NCI-H2029 treated with DMSO at 0.1 percent for 48 hours (cell line): ENCODE results near the gene RPL3.

Experiments used
- DNase-seq: peaks from one replicate; lab custom pipeline; 2025; lab: John Stamatoyannopoulos, UW

The RPL3 gene

DNA sequence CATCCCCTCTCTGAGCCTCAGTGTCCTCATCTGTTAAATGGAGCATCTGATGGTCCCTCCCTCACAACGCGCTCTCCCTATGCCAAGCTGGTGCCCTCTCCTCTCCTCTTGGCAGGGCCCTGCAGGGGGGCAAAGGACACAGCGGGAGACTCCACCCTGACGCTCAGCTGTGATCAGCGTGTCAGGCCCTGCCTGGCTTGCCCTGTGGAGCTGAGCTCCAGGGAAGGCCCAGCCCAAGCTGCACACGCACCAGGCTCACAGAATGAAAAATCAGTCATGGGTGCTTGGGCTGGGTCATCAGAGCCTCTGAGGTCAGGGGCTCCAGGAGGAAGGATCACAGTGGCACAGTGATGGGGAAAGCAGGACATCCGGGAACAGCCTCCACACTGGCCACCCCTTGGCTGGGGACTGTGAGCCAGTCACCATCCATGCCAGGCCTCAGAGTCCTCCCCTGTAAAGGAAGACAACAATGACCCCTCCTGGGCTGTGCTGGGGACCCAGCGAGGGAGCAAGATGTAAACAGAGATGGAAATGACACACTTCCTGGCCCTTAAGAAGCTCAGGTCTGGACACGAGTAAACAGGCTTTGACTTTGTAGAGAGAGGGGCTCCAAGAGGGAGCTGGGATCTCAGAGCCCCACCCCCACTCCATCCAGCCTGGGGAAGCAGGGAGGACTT, 36.6 kb downstream of the RPL3 start:
- no peak for DNase-seq

DNA sequence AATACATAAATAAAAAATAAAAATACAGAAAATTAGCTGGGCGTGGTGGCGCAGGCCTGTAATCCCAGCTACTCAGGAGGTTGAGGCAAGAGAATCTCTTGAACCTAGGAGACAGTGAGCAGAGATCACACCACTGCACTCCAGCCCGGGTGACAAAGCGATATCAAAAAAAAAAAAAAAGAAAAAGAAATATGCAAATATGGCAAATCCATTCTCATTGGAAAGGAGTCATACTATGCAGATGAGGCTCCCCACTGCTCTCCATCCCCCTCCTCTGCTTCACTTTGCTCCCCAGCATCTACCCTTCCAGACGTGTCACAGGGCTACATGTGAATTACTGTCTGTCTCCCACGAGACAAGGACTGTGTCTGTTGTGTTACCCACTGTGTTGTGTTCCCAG, 38.3 kb downstream of the RPL3 start:
- DNase-seq, result no peak

DNA sequence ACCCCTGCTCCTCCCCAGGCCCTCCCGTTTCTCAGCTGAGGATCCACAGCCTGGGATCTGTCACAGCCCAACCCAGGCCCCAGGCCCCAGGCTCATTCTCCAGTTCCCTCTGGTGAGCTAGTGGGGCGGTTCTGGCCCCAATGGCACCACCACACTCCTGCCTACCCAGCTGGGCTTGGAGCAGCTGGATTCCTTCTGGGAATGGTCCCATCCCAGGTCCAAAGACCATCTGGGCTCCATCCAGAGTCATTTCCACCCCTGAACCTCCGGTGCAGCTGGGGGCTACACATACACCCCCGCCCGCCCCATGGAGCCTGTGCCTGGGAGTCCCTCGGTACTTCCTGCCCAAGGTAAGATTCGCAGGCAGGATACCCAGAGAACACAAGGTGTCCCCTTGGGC, 39.2 kb downstream of the RPL3 start:
- DNase-seq, result no peak

DNA sequence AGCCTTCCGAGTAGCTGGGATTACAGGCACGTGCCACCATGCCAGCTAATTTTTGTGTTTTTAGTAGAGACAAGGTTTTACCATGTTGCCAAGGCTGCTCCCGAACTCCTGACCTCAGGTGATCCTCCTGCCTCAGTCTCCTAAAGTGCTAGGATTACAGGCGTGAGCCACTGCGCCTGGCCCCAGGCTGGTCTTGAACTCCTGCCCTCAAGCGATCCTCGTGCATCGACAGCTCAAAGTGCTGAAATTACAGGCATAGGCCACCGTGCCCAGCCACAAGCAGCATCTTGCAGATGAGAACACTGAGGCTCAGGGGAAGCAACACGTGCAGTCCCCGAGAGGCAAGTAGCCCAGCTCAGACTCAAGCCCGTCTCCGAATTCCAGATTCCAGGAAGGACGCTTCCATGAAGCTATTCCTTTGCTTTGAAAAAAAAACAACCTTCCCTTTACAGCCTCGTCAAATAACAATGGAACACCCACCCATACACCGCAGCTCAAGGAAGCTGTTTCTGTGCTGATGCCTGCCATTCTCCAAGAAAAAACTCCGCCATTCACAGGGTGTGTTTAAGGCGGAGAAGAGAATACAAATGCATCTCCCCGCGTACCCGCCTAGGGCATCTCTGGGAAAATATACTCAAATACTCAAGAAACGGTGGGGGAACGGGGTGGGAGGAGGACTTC, 40.1 kb downstream of the RPL3 start:
- DNase-seq, result no peak

DNA sequence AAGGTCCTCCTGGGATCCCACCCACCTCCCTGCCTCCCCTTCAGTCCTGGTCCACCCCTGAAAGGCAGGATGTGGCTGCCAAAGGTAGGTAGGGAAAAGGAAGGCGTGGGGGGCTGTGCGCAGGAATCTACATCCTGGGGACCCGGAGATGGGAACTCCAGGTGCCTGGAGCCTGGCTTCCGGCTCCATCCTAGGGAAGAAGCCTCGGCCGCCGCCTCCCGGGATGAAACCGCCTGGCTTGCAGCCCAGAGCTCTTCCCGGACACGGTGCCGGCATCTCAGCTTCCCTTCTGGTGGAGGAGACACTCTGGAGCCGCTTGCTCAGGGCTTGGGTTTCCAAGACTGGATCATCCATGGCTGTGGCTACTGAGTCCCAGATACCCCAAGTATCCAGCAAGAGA, 41.4 kb downstream of the RPL3 start:
- DNase-seq, result peak; percentile 30

DNA sequence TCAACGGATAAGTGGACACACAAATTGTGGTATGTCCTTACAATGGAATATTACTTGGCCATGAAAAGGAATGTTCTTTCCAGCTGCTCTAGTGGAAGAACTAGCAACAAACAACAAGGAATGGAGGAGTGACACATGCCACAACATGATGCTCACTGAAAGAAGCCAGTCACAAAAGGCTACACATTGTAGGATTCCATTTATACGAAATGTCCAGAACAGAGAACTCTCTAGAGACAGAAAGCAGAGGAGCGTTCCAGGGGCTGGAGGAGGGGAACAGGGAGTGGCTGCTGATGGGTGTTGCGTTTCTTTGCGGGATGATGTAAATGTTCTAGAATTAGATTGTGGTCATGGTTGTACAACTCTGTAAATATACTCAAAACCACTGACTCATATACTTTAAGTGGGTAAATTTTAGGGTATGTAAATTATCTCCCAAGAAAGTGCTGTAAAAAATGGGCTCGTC, 42.2 kb downstream of the RPL3 start:
- DNase-seq, result peak; percentile 8

DNA sequence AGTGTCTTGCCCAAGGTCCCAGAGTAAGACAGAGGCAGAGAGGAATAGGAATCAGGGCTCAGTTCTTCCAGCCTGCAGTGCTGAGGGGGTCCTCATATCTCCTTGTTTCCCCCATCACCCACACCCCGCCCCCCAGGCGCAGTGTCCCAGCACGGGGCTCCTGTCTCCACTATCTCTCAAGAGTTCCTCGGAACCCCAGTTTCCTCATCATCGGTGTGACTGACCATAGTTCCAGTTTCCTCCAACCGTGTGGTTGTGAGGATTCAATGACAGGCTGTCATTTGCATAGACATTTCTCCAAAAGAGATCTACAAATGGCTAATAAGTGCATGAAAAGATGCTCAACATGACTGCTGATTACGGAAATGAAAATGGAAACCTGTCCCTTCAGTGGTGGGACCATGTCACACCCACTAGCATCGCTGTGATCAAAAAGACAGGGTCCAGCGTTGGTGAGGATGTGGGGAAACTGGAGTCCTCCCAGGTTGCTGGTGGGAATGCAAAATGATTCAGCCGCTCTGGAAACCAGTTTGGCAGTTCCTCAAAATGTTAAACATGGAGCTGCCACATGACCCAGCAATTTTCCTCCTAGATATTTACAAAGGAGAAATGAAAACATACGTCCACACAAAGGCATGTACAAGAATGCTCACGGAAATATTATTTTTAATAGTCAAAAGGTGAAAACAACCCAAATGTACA, 42.8 kb downstream of the RPL3 start:
- no peak for DNase-seq

DNA sequence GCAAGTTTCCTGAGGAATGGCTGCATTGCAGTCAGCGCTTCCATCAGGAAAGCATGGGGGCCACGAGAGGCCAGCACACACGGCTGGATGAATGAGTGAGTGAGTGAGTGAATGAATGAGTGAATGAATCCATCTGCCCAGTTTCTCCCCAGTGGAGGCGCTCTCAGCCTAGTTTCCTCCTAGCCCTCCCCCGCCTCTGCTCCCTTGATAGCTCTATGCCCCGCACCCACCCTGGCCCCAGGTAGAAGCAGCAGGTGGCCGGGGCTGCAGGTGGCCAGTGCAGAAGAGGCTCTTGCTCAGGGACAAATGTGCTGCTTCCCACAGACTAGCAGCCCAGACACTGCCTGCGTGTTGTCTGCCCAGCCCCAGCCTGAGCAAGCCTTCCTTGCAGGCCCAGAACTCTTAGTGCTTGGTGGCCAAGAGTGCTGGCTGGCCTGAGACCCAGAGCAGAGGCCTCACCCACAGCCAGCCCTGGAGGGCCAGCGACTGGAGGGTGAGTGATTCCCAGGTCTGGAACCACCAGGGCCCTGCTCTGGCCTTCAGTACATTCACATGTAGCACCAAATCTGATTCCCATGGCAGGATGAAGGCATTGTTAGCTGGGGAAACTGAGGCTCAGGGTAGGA, 43.5 kb downstream of the RPL3 start:
- no peak for DNase-seq

DNA sequence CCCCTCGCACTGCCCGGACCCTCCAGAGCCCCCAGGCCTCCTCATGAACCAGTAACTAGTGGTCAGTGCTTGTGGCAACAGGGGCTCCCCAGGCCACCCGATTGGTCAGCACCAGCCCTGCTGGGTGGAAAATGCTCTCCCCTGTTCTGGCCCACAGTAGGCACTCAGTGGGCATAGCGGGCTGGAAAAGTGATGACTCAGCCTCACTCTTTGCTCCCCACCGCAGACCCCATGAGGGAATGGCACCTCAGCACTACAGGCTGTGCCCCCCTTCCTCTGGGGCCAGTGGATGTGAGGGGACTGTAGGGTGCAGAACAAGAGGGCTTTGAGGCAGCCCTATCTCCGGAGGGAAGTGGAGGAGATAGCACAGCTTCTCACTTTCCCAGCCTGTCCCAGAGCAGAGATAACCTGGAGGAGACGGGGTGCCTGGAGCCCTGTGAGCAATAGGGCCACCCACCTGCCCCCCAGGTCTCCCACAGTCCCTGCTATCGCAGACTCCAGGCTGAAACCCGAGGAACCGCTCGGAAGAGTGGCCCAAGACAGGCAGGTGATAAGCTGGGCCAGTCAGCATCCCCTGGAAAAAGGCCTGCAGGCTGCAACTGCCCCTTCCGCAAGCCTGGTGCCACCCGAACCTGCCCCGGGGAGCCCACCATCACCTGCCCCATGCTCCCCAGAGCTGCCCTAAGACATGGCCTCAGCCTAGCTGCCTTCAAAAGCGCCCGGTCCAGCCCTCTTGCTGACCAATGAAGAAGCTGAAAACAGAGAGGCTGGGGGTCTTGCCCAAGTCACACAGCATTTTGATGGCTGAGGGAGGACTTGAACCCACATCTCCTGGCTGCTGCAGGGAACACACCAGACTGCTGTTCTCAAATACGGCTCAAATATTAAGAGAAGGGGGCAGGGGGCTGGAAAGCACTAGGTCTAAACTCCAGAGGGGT, 45.2 kb downstream of the RPL3 start:
- no peak for DNase-seq

DNA sequence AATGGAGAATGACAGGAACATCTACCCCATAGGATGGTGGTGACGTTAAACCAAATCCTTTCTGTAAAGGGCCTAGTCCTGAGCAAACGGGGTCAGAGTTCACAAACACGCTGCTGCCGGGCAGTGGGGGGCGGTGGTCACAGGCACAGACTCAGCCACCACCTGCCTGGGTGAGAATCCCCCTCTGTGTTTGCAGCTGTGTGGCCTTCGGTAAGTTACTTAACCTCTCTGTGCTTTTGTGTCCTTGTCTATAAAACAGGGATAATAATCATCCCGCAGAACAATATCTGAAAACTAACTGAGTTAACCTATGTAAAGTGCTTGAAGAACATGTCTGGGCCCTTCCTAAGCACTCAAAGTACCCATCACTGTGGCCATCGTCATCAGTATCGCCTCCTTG, 48.6 kb downstream of the RPL3 start:
- no peak for DNase-seq

DNA sequence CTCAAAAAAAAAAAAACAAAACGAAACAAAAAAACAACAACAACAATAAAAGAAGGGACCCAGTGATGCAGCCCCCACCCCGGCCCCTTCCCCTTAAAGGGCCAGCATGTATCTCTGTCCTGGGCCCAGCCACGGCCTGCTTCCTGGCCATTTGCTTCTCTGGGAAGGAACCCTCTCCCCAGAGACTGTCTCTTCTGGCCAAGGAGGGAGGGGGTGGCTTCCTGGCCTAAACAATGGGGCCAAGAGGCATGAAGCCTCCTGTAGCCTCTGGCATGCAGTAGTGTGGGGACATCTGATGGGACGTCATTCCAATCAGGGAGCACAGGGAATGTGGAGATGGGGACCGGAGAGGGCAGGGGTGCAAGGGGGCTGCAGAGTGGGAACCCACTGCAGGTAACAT, 49.1 kb downstream of the RPL3 start:
- no peak for DNase-seq

DNA sequence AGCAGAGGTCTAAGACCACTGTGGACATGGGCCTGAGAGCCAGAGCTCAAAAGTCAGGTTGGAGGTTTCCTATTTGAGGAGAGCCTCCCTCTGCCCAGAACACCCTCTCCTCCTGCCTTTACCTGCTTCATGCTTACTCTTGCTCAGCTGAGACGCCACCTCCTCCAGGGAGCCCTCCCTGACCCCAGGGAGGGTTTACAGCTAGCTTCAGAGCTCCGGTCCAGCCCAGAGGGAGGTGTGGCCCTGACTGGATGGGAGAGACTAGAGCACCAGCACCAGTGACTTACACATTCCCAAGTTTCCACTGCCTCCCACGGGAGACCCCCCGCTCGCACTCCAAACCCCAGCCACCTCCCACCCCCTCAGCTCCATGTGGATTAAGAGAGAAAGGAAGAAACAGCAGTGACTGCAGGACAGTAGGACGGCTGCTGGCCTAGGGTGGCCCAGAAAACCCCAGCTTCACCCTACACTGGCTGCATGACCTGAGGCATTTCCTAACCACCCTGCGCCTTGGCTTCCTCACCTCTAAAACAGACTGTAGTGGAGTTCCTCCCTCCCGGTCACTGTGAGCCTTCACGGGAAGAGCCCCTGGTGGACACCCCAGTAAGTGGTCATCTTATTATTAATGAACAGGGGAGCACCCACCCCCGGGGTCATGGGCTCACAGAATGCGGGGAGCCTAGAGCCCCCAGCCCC, 50.2 kb downstream of the RPL3 start:
- DNase-seq, result no peak

DNA sequence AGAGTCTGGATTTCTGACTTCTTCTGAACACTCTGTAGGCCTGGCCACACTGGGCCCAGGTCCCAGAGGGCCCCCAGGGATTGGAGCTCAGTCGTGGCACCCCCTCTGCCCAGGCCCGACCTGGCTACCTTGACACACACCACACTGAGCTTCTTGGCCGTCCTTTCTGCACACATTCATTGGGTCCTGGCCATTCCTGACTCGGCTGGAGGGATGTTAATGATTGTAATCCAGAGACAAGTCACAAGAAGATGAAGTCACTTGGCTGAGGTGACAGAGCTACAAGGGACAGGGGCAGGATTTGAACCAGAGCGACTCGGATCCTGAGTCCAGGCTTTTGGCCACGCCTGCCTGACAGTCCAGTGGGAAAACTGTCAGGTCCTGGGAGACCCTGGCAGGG, 50.8 kb downstream of the RPL3 start:
- DNase-seq, result no peak

DNA sequence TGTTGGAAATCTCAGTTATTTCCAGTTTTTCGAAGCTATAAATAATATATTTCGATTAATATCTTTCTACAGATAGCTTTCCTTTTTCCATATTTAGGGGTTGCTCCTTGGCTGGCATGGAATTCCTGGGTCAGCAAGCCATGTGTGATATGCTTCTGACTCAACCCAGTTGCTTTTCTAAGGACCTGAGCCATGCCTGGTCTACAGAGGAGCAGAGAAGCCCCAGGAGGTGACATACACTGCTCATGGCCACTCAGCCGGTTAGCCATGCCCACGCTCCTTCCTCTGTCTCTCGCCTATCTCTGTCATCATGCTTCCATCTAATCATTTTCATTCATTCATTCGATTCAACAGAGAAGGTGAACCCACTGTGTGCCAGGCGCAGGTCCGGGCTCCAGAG, 51.4 kb downstream of the RPL3 start:
- DNase-seq, result no peak

DNA sequence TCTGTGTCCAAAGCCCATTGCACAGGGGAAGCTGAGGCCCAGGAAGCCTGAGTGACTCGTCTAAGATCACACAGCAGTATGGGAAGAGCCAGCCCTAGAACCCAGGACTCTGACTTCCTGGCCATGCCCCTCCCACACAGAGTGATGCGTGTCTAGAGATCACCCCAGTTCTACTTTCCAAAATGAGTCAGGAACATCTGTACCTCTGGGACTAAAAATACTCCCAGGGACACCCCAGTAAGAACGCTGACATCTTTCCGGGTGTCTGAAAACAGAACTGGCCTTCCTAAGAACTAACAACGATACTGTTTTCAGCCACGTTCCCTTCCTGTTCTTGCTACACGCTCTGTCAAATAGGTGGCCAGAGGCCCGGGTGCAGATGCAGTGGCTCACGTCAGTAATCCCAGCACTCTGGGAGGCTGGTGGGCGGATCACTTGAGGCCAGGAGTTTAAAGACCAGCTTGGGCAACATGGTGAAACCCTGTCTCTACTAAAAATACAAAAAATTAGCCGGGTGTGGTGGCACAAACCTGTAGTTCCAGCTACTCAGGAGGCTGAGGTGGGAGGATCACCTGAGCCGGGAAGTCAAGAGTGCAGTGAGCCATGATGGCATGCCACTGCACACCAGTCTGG, 52.9 kb downstream of the RPL3 start:
- no peak for DNase-seq

DNA sequence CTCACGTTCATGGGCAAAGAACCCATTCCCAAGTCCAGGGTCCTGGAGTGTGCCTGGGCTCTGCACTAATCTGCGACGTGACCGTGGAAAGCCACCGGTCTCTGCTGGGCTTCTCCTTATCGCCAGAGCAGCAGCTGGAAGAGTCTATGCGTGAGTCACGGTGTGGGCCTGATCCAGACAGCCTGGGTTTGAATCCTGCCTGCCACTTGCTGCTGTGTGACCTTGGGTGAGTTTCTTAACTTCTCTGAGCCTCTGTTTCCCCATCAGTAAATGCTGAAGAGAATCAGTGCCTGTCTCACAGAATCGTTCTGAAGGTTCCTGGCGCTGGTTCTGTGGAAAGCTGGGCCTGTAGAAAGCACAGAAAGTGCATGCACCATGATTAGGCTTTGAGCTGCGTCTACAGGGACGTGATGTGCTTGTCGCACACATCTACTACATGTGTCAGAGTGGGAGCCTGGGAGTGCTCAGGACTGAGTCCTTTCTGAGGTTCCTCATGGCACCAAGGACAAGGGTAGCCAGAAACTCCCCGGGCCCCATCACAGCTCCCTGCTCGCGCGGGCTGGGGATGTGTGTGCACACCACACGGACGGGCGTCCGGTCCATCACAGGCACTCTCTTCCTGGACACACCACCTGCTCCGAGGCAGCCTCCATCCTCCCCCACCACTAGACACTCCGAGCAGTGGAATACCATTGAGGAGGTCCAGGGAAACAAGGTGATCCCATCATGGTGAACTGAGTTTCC, 54.1 kb downstream of the RPL3 start:
- DNase-seq, result no peak

DNA sequence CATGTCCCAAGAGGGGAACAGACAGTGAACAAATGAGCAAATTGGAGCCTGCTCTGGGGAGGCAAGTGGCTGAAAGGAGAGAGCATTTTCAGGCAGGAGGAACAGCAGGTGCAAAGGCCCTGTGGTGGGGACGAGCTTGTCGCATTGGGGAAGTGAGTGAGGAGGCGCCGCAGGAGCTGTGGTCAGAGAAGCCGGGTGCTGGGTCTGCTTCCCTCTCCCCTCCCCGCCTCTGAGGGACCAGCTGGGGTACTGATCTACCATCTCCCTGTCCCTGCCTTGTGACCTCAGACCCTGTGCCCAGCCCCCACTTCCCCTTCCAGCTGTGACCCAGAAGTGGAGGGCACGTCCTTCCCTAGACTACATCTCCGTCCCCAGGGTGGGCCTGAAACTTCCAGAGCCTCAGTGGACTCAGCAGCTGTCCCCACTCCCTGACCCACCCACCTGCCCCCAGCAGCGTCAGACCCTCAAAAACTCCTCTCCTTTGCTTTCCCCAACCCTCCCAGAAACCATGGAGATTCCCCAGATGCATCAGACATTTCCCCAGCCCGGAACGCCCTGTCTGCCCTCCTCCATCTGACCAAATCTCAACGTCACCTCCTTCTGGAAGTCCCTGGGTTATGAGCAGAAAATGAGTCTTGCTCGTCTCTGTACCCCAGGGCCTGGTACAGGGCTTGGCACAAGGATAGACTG, 54.9 kb downstream of the RPL3 start:
- no peak for DNase-seq

DNA sequence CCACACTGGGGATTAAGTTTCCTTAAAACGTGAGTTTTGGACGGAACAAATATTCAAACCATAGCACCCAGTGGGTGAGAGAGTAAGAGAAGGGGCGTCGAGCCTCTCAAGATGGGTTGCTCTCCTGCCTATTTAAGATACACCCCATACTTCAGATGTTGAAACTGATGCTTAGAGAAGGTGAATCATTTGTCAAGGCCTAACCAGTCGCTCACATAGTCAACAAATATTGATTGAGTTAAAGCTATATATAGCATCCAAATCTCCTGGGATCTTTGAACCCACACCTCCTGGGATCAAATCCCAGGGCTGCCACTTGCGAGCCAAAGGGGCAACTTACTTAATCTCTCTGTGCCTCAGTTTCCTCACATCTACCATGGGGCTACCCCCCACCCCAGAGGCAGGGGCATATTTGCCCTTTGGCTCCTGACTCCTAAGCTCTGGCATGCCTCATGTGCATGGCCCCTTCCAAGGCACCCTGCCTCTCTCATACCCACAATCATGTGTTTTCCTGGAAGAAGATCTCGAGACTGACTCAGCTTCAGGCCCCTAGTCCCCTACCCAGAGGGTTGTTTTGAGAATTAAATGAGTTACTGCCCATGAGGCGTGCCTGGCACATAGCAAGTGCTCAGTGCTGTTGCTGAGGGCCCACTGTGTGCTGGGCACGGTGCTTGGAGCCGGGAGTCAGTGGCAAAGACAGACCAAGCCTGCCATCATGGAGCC, 55.6 kb downstream of the RPL3 start:
- no peak for DNase-seq
